Right lobe of liver (tissue), 4 donors: Measurements from ENCODE around the gene PKIB.

Experiments used
- CTCF ChIP-seq, 4 donors: fragments of 200-600 bp in 3 of 4; fragments of 450-650 bp in 1 of 4; IDR thresholded peaks; one replicate each; pipeline versions ENCODE4 v1.5.1 to v1.8.0; 2016 to 2022; ENCODE audit warnings: antibody characterized with exemption in 4 of 4, mild to moderate bottlenecking in 2 of 4
- POLR2A ChIP-seq: fragments of 450-650 bp; IDR thresholded peaks from one replicate; pipeline ENCODE4 v1.6.1; 2017; ENCODE audit warnings: antibody characterized with exemption, mild to moderate bottlenecking
- donor health status: DM: no; HTN: no; CAD: no.
- donor health status: DM: no; HTN: no; CAD: no.
- donor health status: DM: no; HTN: yes; CAD: no.

- no peak for TF ChIP-seq CTCF (IDR thresholded peaks at IDR 0.05)
- TF ChIP-seq POLR2A, result no peak
These were observed 85.9 kb downstream of the PKIB start for GRCh38 chr6:122696079-122696478.
